HG03095 (cell line): ENCODE data around the gene IMPDH1.
"Not testable (repeated sequence)": the region's sequence is repeated elsewhere in the genome, so short reads cannot be mapped to it uniquely, and the experiment has no call there.

Experiments used
- ATAC-seq: cut with Tn5 transposase; IDR thresholded peaks from one replicate; pipeline ENCODE4 v1.9.1; 2021; ENCODE audit warnings: moderate library complexity; ENCODE audit not compliant: unreplicated experiment

The IMPDH1 gene

GRCh38 chr7:128409596-128410450, at the start of gene IMPDH1:
Gene IMPDH1 (minus strand): TSS chr7:128409982. CDS start chr7:128409901, 81 bp downstream.
- peak; percentile 79 for ATAC-seq

- ATAC-seq: peak; percentile 37
These were observed 49.7 kb upstream of the IMPDH1 start for GRCh38 chr7:128459394-128459878.

- ATAC-seq: peak; percentile 15
These were observed 49.2 kb upstream of the IMPDH1 start for GRCh38 chr7:128458956-128459355.

- ATAC-seq: not testable (repeated sequence)
These were observed 47.6 kb upstream of the IMPDH1 start for GRCh38 chr7:128457385-128457784.

GRCh38 chr7:128456255-128456725, 46.5 kb upstream of the IMPDH1 start:
- ATAC-seq: no peak

- peak; percentile 76 for ATAC-seq
These were observed 45.9 kb upstream of the IMPDH1 start, which contains the start of gene HILPDA for GRCh38 chr7:128455543-128456254. Gene HILPDA (plus strand): TSS chr7:128455878. CDS start chr7:128457269, 1,391 bp downstream.

- no peak for ATAC-seq
These were observed 45.2 kb upstream of the IMPDH1 start for GRCh38 chr7:128454808-128455542.

- no peak for ATAC-seq
These were observed 44.3 kb upstream of the IMPDH1 start for GRCh38 chr7:128453836-128454804.

- ATAC-seq: no peak
These were observed 42.8 kb upstream of the IMPDH1 start for GRCh38 chr7:128452552-128452951.

- ATAC-seq: no peak
These were observed 41.1 kb upstream of the IMPDH1 start for GRCh38 chr7:128450913-128451312.

- no peak for ATAC-seq
These were observed 40.6 kb upstream of the IMPDH1 start for GRCh38 chr7:128450409-128450808.

- no peak for ATAC-seq
These were observed 39.0 kb upstream of the IMPDH1 start for GRCh38 chr7:128448751-128449302.

- ATAC-seq: no peak
These were observed 38.3 kb upstream of the IMPDH1 start for GRCh38 chr7:128447941-128448564.

- ATAC-seq: no peak
These were observed 36.5 kb upstream of the IMPDH1 start for GRCh38 chr7:128446306-128446705.

GRCh38 chr7:128443831-128444600, 34.2 kb upstream of the IMPDH1 start:
- ATAC-seq: no peak

GRCh38 chr7:128442356-128442755, 32.6 kb upstream of the IMPDH1 start:
- ATAC-seq: no peak

- ATAC-seq: peak; percentile 53
These were observed 27.9 kb upstream of the IMPDH1 start for GRCh38 chr7:128437426-128438332.
